ENCODE results near the gene AUTS2.
"Not testable (repeated sequence)": the region's sequence is repeated elsewhere in the genome, so short reads cannot be mapped to it uniquely, and the experiment has no call there.

AUTS2 gene

GRCh38 chr7:70578131-70578530 is 979.9 kb downstream of the AUTS2 start:
- no peak for DNase-seq

- DNase-seq = no peak
These were observed 981.3 kb downstream of the AUTS2 start for GRCh38 chr7:70579397-70580097.

- DNase-seq = no peak
These were observed 981.9 kb downstream of the AUTS2 start for GRCh38 chr7:70580161-70580560.

GRCh38 chr7:70582927-70583895 is 984.9 kb downstream of the AUTS2 start:
- no peak for DNase-seq

- DNase-seq = no peak
These were observed 985.9 kb downstream of the AUTS2 start for GRCh38 chr7:70583965-70584883.

GRCh38 chr7:70585071-70585470 is 986.8 kb downstream of the AUTS2 start:
- DNase-seq = no peak

- no peak for DNase-seq
These were observed 988.5 kb downstream of the AUTS2 start for GRCh38 chr7:70586822-70587221.

- DNase-seq = no peak
These were observed 989.5 kb downstream of the AUTS2 start for GRCh38 chr7:70587739-70588138.

GRCh38 chr7:70588191-70588921 is 990.1 kb downstream of the AUTS2 start:
- no peak for DNase-seq

- no peak for DNase-seq
These were observed 990.7 kb downstream of the AUTS2 start for GRCh38 chr7:70589010-70589409.

- no peak for DNase-seq
These were observed 991.3 kb downstream of the AUTS2 start for GRCh38 chr7:70589590-70589989.

GRCh38 chr7:70590126-70590854 is 992.0 kb downstream of the AUTS2 start:
- no peak for DNase-seq

GRCh38 chr7:70591643-70592042 is 993.4 kb downstream of the AUTS2 start:
- DNase-seq = no peak

- no peak for DNase-seq
These were observed 993.9 kb downstream of the AUTS2 start for GRCh38 chr7:70592171-70592570.

GRCh38 chr7:70594170-70594569 is 995.9 kb downstream of the AUTS2 start:
- DNase-seq = no peak

GRCh38 chr7:70594885-70595284 is 996.6 kb downstream of the AUTS2 start:
- DNase-seq = not testable (repeated sequence)

- no peak for DNase-seq
These were observed 997.1 kb downstream of the AUTS2 start for GRCh38 chr7:70595370-70595754.

- DNase-seq = no peak
These were observed 997.7 kb downstream of the AUTS2 start for GRCh38 chr7:70595755-70596597.

- DNase-seq = no peak
These were observed 998.3 kb downstream of the AUTS2 start for GRCh38 chr7:70596598-70596913.

- DNase-seq = no peak
These were observed 998.8 kb downstream of the AUTS2 start for GRCh38 chr7:70597066-70597465.

- DNase-seq = no peak
These were observed 1000.7 kb downstream of the AUTS2 start for GRCh38 chr7:70598976-70599375.

Data from inflammatory macrophage treated with lipopolysaccharide for 1 hour (primary cell).